IPS-NIHi7 (cell line): Measurements from ENCODE around the gene CERS6.

ENCODE experiments used
- DNase-seq: peaks from one replicate; pipeline ENCODE4 v3.0.0; 2012; ENCODE audit warnings: mixed read lengths; ENCODE audit errors: extremely low spot score

Gene CERS6

DNA sequence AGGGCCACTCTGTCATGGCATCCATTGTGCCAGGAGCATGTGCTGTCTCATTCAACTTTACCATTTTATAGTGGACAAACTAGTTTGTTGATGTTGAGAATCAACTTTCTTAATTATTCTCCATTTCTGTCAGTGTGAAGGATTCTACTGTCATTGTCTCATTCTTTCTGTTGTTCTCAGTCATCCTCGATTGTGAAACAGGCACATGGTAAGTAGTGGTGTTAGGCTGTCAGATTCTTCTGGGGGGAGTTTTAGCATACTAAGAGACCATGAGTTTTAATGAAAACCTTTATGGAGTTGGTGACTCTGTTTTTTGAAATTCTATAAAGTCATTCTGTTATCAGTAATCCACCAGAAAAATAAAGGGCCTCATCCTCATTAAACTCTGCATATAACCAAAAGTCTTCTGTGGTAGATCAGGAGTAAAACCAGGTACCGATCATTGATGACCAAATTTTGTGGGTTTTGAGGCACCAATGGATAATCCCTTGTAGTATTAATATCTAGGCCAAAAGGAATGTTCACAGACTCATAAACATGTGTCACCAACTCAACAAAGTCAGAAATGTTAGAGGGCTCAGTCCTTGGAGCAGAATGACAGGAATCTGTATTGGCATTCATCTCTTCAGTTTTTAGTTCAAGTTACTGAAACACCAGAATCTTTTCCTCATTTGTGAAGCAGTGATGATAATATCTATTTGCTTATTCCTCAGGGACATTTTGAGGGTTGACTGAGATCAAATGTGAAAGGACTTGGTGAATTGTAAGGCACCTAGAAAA lies 73.2 kb downstream of the CERS6 start:
- DNase-seq, result no peak

DNA sequence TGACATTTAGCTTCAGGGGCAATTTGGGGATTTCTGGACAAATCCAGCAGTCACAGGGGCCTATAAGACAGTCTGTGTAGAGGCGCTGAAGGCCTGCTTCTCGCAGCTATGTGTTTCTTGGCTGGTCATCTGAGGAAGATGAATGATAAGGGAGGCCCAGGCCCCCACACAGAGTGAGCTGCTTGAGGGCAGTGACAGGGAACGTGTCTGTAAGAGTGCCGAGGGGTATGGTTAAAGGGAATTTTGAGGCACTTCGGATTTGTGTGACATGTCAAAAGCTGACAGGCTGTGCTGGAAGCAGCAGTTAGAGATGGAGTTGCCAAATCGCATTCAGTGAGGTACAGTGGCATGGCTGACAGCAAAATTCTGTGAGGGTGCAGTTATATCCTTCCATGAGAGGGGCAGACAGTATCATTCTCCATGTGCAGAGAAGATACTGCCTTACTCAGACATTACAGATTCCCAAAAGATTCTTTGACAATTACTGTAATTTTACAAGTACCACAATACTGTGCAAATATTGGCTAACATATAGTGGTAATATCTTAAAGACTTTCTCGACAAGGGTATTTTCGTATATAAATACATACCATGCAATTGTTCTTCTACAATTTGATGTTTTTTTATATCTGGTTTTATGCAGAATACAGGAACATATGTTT lies 74.0 kb downstream of the CERS6 start:
- DNase-seq, result no peak

DNA sequence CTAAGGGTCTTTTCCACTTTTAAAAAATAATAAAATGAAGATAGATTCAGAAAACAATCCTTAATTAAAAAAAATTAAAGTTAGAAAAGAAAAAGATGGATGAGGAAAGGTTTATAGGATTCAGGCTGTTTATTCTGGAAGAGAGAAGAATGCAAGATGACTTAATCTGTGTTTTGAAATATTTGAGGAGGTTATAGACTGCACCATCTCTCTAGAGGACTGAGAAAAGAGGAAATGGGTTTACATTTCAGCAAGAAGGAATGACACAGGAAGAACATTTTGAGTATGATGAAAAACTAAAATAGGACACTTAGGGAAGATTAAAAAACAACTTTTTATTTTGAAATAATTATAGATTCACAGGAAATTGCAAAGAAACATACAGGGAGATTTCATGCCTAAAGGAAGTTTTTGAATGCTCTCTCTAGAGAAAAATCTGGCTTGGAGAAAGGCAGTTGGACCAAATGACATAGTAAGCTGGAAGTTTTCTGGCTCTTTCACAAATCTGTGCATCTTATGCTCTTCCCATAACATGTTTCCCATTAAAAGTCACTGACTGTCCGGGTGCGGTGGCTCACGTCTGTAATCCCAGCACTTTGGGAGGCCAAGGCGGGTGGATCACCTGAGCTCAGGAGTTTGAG lies 75.0 kb downstream of the CERS6 start:
- no peak for DNase-seq

DNA sequence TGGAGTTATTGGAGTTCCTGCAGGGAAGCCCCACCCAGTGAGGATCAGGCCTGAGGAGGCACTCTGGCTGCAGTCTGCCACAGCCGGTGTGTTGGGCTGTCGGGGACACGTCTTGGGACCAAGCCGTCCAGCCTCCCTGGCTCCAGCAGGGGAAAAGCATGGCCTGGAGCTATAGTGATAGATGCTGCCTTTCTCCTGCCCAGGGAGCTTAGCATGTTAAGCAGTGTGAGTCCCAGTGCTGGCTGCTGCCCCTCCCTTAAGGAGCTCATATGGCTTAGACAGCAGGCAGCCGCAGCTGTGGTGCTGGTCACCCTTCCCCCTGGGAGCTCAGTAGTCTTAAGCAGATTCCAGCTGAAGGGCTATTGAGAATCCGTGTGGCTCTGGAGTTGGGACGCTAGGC lies 78.9 kb downstream of the CERS6 start:
- DNase-seq, result no peak

DNA sequence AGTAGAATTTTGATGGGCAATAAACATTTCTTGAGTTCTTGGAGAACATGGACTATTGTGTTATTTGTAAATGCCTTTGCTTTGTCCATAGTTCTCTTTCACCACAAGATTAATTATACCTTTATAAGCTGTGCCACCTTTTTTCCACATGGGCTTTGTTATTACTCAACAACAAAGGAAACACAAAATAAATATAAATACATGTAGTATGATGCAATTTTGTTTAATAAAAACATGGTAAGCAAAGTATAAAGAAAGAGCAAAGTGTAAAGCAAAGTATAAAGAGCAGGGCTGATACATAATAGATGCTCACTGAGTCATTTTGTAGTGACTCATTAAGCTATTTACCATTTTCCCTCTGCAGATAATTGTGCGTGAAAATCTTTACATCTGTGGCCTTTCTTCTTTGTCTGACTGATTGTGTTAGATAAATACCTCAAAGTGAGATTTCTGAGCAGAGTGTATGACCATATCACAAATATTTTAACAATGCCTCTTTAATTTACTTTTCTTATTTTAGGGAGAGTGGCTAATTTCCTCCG lies 80.9 kb downstream of the CERS6 start:
- no peak for DNase-seq

DNA sequence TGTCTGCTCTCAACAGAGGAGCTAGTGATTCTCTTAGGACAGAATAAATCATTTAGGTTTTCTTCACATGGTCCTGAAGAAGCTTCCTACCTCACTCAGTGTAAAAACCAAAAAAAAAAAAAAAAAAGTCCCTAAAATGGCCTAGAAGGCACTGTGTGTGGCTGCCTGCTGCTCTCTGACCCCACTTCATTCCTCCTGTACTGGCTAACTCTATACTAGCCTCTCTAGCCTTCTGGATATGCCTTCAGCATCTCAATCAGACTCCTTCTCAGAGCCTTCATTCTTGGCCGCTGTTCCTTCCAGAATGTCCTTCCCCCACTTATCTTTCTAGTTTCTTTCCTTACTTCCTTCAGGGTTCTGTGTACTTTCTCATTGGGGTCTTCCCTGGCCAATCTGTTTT lies 82.1 kb downstream of the CERS6 start:
- no peak for DNase-seq

DNA sequence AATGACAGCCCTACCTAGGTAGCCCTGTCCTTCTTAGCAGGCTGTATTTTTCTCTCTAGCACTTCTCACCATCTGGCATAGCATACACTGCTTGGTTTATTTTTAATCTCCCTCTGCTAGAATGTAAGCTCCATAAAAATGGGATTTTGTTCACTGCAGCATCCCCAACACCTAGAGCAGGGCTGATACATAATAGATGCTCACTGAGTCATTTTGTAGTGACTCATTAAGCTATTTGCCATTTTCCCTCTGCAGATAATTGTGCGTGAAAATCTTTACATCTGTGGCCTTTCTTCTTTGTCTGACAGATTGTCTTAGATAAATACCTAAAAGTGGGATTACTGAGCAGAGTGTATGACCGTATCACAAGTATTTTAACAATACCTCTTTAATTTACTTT lies 82.5 kb downstream of the CERS6 start:
- DNase-seq, result no peak

DNA sequence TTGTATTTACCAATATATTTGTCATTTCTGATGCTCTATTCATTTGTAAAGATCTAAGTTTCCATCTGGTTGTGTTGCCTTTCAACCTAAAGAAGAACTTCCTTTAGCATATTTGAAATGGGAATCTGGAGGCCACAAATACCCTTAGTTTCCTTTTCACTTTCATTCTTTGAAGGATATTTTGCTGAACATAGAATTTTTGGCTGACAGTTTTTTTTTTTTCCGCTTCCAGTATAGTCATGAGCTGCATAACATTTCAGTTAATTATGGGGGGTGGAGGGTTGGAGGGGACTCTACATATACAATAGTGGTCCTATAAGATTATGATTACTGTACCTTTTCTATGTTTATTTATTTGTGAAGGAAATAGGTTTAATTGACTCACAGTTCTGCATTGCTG lies 83.9 kb downstream of the CERS6 start:
- DNase-seq, result no peak

DNA sequence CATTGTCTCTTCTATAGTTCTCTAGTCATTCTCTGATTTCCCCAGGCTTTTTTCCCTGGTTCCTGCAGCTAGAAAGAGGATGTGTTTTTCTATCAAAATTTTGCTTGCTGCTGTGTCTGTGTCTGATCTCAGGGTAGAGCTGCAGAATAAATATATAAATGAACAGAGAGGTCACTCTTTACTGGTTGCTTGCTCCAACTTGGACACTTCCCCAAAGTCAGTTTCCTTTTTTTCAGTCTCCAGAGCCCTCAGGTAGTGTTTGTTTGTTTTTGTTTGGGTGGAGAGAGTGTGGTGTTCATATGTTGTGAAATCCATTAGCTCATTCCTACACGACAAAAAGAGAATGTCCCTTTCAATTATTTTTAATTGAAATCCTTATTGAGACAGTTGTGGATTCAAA lies 85.8 kb downstream of the CERS6 start:
- DNase-seq, result no peak

DNA sequence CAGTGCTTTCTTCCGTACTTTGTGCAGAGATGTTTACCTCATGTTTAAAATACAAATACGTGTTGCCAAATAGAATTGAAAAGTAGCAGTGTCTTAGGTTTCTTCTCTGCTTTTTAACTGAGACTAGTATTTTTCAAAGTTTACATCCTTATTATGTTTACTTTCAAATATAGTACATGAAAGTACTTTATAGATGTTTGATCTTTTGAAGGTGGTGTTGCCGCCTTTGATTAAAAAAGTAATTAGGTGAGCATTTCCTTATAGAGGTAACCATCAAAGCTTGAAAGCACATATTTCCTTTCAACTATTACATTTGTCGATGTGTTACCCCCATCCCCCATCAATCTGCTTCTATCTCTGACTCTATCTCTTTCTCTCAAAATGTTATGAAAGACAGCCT lies 87.0 kb downstream of the CERS6 start:
- no peak for DNase-seq

DNA sequence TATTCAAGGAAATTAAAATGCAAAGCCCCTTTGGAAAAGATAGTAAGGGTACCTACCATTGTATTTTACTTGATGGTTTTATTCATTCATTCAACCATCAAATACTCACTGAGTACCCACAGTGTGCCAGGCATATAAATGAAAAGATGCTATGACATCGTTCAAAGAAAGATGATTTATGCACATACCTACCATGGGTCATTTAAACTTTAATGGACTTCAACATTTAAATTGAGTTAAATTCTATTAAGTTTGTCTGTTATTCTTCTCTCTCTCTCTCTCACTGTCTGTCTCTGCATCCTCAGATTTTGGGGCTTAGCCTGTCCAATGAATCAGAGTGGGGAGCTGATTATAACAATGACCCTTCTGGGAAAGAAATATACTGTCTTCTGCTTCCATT lies 87.9 kb downstream of the CERS6 start:
- no peak for DNase-seq

DNA sequence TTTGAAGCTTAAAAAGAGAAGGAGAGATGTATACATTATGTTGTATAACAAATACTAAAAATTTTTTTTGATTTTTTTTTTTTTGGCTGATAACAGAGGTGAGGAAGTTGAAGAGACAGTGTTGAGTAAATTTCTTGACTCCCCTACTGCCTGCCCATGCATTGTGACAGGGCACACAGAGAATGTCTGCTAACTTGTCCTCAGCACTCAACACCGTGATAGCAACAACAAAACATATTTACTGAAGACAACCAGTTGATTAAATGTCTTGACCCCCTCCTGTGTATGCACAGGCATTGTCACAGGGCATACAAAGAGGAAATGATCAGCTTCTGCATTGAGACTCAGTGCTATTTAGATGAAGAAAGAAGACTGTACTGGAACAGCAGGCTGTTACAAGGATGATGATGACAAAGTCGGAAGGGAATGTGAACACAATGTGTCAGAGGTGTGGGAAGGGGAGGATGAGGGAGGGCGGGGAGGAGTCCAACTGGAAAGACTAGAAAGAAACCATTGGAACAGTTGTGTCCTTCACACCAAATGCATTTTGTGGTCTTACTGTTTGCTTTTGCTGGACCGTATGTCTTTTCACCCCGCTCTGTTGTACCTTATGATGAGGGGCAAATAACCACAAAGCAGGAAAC lies 89.5 kb downstream of the CERS6 start:
- DNase-seq, result peak; percentile 23

DNA sequence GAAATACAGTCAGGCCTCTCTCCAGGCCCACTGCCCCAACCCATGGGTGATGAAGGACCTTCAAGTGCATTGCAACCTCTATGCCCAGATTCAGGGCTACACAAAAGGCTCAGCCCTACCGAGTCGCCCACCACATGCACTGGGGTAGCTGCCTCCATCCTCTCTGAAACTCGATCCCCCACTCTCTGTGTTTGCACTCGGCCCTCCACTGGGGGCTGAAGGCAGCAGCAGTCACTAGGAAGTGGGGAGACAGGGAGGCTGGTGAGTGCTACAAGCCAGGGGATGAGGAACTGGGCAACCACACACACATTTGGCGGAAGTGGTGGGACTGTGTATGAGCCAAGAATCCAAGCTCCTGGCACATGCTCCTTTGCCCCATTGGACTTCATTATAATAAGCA lies 94.6 kb downstream of the CERS6 start:
- DNase-seq, result peak; percentile 36

DNA sequence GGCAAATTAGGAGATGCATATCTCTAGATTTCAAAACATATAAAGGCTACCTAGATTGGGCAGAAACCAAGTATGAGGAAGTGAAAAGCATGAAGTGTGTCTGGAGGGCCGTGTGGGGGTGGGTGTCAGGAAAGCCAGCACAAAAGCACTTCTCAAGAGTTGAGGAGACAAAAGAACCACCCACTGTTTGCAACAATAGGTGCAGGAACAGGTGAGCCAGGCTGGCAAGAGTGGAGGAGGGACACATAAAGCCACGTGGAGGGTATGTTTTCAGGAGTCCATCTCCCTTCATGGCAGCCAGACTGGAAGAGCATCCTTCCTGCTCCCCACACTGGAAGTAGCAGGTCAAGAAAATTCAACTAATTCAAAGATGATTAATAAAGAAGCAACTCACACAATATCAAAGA lies 96.4 kb downstream of the CERS6 start:
- DNase-seq, result peak; percentile 86

DNA sequence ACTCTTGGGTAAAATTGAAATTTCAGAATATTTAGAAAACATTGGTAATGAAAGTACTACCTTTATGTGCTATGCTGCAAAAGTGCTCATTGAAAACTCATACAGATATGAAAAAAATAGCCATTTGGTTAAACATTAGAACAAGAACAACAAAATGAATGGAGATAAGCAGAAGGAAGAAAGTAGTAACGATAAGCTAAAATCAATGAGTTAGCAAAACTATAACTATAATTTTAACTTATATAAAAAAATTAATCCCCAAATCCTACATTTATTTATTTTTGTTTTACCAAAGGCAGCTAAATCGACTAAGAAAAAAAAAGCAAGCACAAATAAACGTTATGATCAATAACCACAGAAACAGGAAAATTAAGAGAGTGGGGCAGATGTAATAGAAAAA lies 99.2 kb downstream of the CERS6 start:
- DNase-seq, result no peak

DNA sequence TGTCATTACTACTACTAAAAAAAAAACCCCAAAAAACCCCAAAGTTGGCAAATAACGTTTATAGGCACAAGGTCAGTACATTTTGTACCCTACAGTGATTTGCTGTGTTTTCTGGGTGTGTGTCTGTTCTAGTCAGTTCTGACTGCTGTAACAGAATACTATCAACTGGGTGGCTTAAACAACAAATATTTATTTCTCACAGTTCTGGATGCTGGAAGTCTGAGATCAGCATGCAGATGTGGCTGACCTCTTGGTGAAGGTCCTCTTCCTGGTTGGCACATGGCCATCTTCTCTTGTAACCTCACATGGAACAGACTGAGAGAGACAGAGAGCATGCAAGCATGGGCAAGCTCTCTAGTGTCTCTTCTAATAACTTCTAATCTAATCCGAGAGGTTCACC lies 103.1 kb downstream of the CERS6 start:
- no peak for DNase-seq

DNA sequence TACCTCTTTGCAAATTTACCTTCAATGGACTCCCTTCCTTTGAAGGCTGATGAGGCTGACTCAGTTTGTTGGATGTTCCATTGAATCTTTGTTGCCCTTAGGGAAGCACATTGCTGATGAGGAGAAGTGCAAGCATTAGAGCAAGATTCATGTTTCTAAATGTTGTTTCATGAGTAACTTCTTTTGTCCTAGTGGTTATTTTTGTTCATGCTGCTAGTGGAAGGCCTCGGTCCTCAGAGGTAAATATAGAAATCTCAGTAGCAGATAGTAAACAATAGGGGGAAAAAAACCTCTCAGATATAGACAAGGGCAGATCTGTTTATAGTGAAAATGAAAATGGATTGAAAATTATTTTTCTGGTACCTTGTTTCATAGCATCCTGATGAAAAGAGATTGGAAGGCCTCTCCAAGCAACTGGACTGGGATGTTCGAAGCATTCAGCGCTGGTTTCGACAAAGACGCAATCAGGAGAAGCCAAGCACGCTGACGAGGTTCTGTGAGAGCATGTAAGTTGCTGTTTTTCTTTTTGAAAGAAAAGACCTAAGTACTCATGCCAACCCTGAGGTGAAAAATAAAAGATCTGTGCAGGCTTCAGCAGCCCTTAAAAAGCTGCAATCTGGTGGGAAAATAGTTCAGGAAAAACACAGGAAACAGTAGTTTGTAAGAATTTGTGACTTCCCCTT lies 104.9 kb downstream of the CERS6 start:
- no peak for DNase-seq

DNA sequence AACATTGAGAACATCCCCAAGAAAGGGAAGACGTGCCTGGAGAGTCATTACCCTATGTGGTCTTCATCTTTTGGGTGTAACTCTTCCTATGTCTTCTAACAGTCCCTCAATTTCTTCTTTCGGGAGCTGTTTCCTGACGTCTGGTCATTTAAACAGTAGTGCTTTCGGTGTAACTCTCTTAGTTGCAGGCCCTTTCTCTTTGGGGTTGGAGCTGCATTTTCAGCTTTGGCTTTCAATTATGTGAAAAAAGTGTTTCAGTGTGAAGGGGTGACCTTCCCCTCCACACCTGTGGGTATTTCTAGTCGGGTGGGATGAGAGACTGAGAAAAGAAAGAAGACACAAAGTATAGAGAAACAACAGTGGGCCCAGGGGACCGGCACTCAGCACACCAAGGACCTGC lies 105.9 kb downstream of the CERS6 start:
- DNase-seq, result no peak

DNA sequence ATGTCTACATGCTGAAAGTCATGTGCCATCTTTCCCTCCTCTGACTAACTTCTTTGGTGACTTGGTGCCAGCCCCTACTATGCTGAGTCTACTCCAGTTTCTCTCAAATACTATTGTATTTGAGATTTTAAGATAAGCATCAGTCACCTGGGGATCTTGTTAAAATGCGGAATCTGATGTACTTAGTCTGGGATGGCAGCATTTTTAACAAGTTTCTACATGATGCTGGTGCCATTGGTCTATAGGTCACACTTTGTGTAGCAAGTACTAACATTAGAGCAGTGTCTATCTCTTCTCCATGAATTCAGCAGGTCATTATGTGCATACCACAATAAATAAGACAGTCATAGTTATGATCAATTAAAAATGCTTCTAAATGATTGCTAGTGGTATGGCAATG lies 106.9 kb downstream of the CERS6 start:
- DNase-seq, result no peak

DNA sequence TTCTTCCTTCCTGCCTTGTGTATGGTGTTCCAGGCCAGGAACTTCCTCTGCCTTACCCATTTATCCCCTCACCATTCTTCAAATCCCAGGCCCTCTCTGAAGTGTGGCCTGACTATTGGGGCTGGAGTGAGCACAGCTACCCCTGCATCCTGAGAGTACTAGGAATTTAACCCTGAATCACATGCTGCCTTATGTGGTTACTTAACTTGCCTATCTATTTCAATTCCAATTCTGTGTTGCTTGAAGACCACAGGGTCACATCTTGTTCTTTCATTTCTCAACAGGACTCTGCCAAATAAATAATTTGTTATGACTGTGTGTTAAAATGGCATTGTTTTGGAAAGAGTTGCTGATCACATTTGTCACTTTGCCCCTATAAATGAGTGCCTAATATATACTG lies 108.6 kb downstream of the CERS6 start:
- DNase-seq, result no peak

DNA sequence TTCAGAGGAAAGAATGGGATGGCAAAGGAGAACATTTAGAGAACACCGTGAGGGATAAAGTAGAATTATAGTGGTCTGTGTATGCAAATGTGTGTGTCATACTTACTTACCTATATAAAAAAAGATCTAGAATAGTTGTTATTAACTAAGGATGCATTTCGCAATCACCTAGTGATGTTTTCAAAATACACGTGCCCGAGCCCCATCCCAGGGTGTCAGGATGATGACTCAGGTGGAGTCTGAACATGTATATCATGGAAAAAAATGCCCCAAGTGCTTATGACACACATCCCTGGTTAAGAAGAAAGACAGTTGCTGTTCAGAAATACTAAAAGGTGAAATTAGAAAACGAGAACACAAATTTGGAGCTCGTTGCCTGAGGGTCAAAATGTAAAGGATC lies 109.0 kb downstream of the CERS6 start:
- DNase-seq, result no peak

DNA sequence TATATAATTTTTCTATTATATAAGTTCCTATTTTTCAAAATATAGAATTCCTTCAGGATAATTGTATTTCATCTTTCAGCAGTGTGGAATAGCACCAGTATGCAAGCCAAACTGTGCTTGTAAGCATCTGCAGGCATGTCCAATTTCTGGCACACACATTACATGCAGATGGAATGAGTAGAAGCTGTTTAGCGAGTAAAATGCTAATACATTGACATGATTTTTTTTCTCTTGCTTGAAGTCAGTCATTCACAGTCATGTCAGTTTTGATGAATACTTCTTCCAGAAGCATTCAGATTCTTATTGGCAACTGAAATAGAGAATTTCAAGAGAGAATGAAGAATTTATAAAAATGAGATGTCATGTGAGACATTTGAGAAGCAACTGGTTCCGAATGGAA lies 109.4 kb downstream of the CERS6 start:
- no peak for DNase-seq
